ENCODE data around the gene HFE. TPM values are rescaled to one million over a fixed set of nuclear protein-coding genes. Genes with fewer than 3 reads are reported as not detected.
"Not testable (repeated sequence)": the region's sequence is repeated elsewhere in the genome, so short reads cannot be mapped to it uniquely, and the experiment has no call there.

HFE gene
- total and polyA plus RNA-seq, 10 of the 15 experiments (the other 5 are each of a cell fraction or from before 2014, with no cell fraction given), result 0.52 to 5.9 (median 1.7) TPM

GRCh38 chr6:26075063-26075717, 12.0 kb upstream of the HFE start:
- no peak overlapping the region for H2AFZ ChIP-seq (ENCODE audit: control insufficient read depth, low read depth, low read length)
- H3K27me3 ChIP-seq (replicated peaks in 1 of 2; ENCODE audit: control insufficient read depth in 2 of 2, insufficient read depth in 2 of 2, low read length in 1 of 2), result no peaks in the 10 kb centered on the region
- ATAC-seq (no peak), FAIRE-seq (no peak), DNase-seq (ENCODE audit: low read depth, low spot score) (no peak)
- in situ Hi-C loops (cut with MboI), result no loop called here
- H3K79me2 ChIP-seq (ENCODE audit: control insufficient read depth, insufficient read depth, low read length), result no peaks in the 10 kb centered on the region
- no peak overlapping the region for H3K4me2 ChIP-seq (ENCODE audit: control insufficient read depth, insufficient read depth)
- RAD21 ChIA-PET (ENCODE audit: unreplicated experiment), result no interaction called here
- H3K9me3 ChIP-seq (replicated peaks; ENCODE audit: control insufficient read depth, insufficient read depth, low read length), result no peaks in the 10 kb centered on the region
- TF ChIP-seq CREB1 (IDR thresholded peaks at IDR 0.05; ENCODE audit: low read depth) (no peak), ATF7 (IDR thresholded peaks at IDR 0.05; ENCODE audit: low read depth) (no peak), CBX5 (IDR thresholded peaks at IDR 0.05; ENCODE audit: low read depth) (no peak), USF1 (IDR thresholded peaks at IDR 0.05; ENCODE audit: borderline replicate concordance, extremely low read length, insufficient read depth, low read depth, low read length) (no peak), NFYB (IDR thresholded peaks at IDR 0.05; ENCODE audit: insufficient read depth, low read depth, low read length) (no peak), MLLT1 (IDR thresholded peaks at IDR 0.05) (no peak), YBX1 (IDR thresholded peaks at IDR 0.05) (no peak)
- no peak overlapping the region for H3K9ac ChIP-seq (ENCODE audit: control insufficient read depth, insufficient read depth, low read length)
- H4K20me1 ChIP-seq (ENCODE audit: control insufficient read depth, insufficient read depth), result no peaks in the 10 kb centered on the region
- H3K4me1 ChIP-seq (ENCODE audit: control insufficient read depth, insufficient read depth, low read length), result no peaks in the 10 kb centered on the region
- CTCF ChIA-PET, result interaction anchor here (23.0 kb wide), 1 partner anchor 20 kb away, joined by 897 read pairs; the partner anchor contains the start of gene HFE
- intact Hi-C loops (cut with micrococcal nuclease; ENCODE audit: unreplicated experiment), result no loop called here
- SMC1A ChIA-PET (ENCODE audit: uncharacterized antibody, unreplicated experiment), result interaction anchor here (20.1 kb wide), 1 partner anchor 18 kb away, joined by 645 read pairs; the partner anchor contains the start of gene HFE
- no peak overlapping the region for H3K4me3 ChIP-seq
- no TSS peak for BruUV-seq (replicated peaks)
- 73% methylated on average over 20 of the region's 20 CpGs for WGBS (ENCODE audit: insufficient coverage, insufficient replicate concordance, low lambda C conversion rate, missing lambda C conversion rate)
- no peaks in the 10 kb centered on the region for H3K36me3 ChIP-seq (ENCODE audit: control insufficient read depth in 2 of 2, insufficient read depth in 2 of 2, low read length in 1 of 2)
- H3K27ac ChIP-seq (ENCODE audit: control insufficient read depth, insufficient read depth), result no peak overlapping the region
- POLR2A ChIA-PET, result no interaction called here

- H3K4me1 ChIP-seq (ENCODE audit: control insufficient read depth, insufficient read depth, low read length); FAIRE-seq; H3K79me2 ChIP-seq (ENCODE audit: control insufficient read depth, insufficient read depth, low read length); ATAC-seq; H3K9ac ChIP-seq (ENCODE audit: control insufficient read depth, insufficient read depth, low read length); DNase-seq (ENCODE audit: low read depth, low spot score); H3K4me3 ChIP-seq; H4K20me1 ChIP-seq (ENCODE audit: control insufficient read depth, insufficient read depth); H3K27ac ChIP-seq (ENCODE audit: control insufficient read depth, insufficient read depth); H3K4me2 ChIP-seq (ENCODE audit: control insufficient read depth, insufficient read depth); H3K27me3 ChIP-seq (replicated peaks in 1 of 2; ENCODE audit: control insufficient read depth in 2 of 2, insufficient read depth in 2 of 2, low read length in 1 of 2); H2AFZ ChIP-seq (ENCODE audit: control insufficient read depth, low read depth, low read length); in situ Hi-C loops (cut with MboI); intact Hi-C loops (cut with micrococcal nuclease; ENCODE audit: unreplicated experiment); H3K36me3 ChIP-seq (ENCODE audit: control insufficient read depth in 2 of 2, insufficient read depth in 2 of 2, low read length in 1 of 2); H3K9me3 ChIP-seq (replicated peaks; ENCODE audit: control insufficient read depth, insufficient read depth, low read length); BruUV-seq (replicated peaks); RAD21 ChIA-PET (ENCODE audit: unreplicated experiment): not testable (repeated sequence)
- POLR2A ChIA-PET, result interaction anchor here (0.9 to 1.3 kb wide), 2 partner anchors 9 to 16 kb away, joined by 3 to 4 read pairs; partner anchors contain the start of gene HFE
- WGBS (ENCODE audit: insufficient coverage, insufficient replicate concordance, low lambda C conversion rate, missing lambda C conversion rate), result 66% methylated on average over 3 of the region's 3 CpGs
- SMC1A ChIA-PET (ENCODE audit: uncharacterized antibody, unreplicated experiment), result interaction anchor here (1.3 to 1.6 kb wide), 3 partner anchors 9 to 16 kb away, joined by 3 to 4 read pairs (median 3); partner anchors contain the start of gene HFE
- CTCF ChIA-PET, result interaction anchor here (23.0 kb wide), 1 partner anchor 17 kb away, joined by 897 read pairs; the partner anchor contains the start of gene HFE
Observed at GRCh38 chr6:26078066-26078465, 9.2 kb upstream of the HFE start.

All from GM12878 (cell line).